Natural killer cell (primary cell): ENCODE results near the gene GRB2. TPM values are rescaled to one million over a fixed set of nuclear protein-coding genes. Genes with fewer than 3 reads are reported as not detected.
"Not testable (repeated sequence)": the region's sequence is repeated elsewhere in the genome, so short reads cannot be mapped to it uniquely, and the experiment has no call there.

ENCODE experiments used
- ATAC-seq, 3 donors: fragments of 150-1000 bp in 2 of 3; fragments of 200-7000 bp in 1 of 3; cut with Tn5 transposase; 1 replicate in 1 of 3; 2 replicates in 2 of 3; pipeline ENCODE4 v1.10.0; 2021; ENCODE audit warnings: mild to moderate bottlenecking in 2 of 3, moderate library complexity in 2 of 3
- DNase-seq, 2 donors: peaks; one replicate each; pipeline versions ENCODE4 v3.0.0 to v3.0.0-alpha.2; 2013 to 2021; ENCODE audit warnings: mixed read lengths in 1 of 2
- H3K27ac ChIP-seq: one replicate; pipeline ENCODE4 v1.5.1; 2013; ENCODE audit warnings: mild to moderate bottlenecking, low read length
- H3K27me3 ChIP-seq: one replicate; pipeline ENCODE4 v1.6.1; 2013; ENCODE audit warnings: low read length; ENCODE audit not compliant: control insufficient read depth, insufficient read depth
- H3K36me3 ChIP-seq: one replicate; pipeline ENCODE4 v1.6.1; 2013; ENCODE audit warnings: low read length; ENCODE audit not compliant: control insufficient read depth, insufficient read depth
- H3K4me1 ChIP-seq: one replicate; pipeline ENCODE4 v1.6.1; 2013; ENCODE audit warnings: low read length; ENCODE audit not compliant: control insufficient read depth, insufficient read depth
- H3K4me3 ChIP-seq: one replicate; pipeline ENCODE4 v1.5.1; 2013; ENCODE audit warnings: low read length
- H3K9me3 ChIP-seq: one replicate; pipeline ENCODE4 v1.6.1; 2013; ENCODE audit warnings: low read length; ENCODE audit not compliant: control insufficient read depth, insufficient read depth
- H3K27ac Mint-ChIP-seq, 2 donors: one replicate each; pipeline ENCODE4 v1.8.0; 2022; ENCODE audit warnings: mild to moderate bottlenecking in 2 of 2, mixed read lengths in 2 of 2, moderate library complexity in 1 of 2
- H3K27me3 Mint-ChIP-seq, 2 donors: one replicate each; pipeline ENCODE4 v1.8.0; 2022; ENCODE audit warnings: low read depth in 2 of 2, mixed read lengths in 2 of 2
- H3K36me3 Mint-ChIP-seq: one replicate; pipeline ENCODE4 v1.8.0; 2022; ENCODE audit warnings: mixed read lengths
- H3K4me1 Mint-ChIP-seq, 2 donors: one replicate each; pipeline ENCODE4 v1.8.0; 2022; ENCODE audit warnings: mixed read lengths in 2 of 2
- H3K4me3 Mint-ChIP-seq: one replicate; pipeline ENCODE4 v1.8.0; 2022; ENCODE audit warnings: mild to moderate bottlenecking, moderate library complexity, mixed read lengths
- H3K9me3 Mint-ChIP-seq, 2 donors: one replicate each; pipeline ENCODE4 v1.8.0; 2022; ENCODE audit warnings: mixed read lengths in 2 of 2
- WGBS: methylation state at CpG from one replicate; pipeline ENCODE4 v1.1.7; 2013; ENCODE audit warnings: missing lambda C conversion rate; ENCODE audit not compliant: insufficient coverage; 5-methylcytosine and 5-hydroxymethylcytosine counted together
- intact Hi-C: fragments of 100-400 bp; cut with micrococcal nuclease; formaldehyde crosslinking; loops from one replicate; pipeline ENCODE4 v1.14.2; 2022
- total RNA-seq, 4 donors: library from RNA; stranded (reverse); fragments of 120-200 nt in 1 of 4; gene quantifications; one replicate each; pipeline versions ENCODE4 v1.2.3 to v1.2.4, GENCODE V29; 2013 to 2022
- TF ChIP-seq, protein P1 (sequence below): fragments of 200-600 bp; IDR thresholded peaks from one replicate; pipeline ENCODE4 v1.8.0; 2022; ENCODE audit warnings: antibody characterized with exemption

Gene GRB2
- total RNA-seq, 3 donors from 2014 or later (not counting 1 experiment from before 2014, with no cell fraction given), result 115 to 142 (median 116) TPM

DNA sequence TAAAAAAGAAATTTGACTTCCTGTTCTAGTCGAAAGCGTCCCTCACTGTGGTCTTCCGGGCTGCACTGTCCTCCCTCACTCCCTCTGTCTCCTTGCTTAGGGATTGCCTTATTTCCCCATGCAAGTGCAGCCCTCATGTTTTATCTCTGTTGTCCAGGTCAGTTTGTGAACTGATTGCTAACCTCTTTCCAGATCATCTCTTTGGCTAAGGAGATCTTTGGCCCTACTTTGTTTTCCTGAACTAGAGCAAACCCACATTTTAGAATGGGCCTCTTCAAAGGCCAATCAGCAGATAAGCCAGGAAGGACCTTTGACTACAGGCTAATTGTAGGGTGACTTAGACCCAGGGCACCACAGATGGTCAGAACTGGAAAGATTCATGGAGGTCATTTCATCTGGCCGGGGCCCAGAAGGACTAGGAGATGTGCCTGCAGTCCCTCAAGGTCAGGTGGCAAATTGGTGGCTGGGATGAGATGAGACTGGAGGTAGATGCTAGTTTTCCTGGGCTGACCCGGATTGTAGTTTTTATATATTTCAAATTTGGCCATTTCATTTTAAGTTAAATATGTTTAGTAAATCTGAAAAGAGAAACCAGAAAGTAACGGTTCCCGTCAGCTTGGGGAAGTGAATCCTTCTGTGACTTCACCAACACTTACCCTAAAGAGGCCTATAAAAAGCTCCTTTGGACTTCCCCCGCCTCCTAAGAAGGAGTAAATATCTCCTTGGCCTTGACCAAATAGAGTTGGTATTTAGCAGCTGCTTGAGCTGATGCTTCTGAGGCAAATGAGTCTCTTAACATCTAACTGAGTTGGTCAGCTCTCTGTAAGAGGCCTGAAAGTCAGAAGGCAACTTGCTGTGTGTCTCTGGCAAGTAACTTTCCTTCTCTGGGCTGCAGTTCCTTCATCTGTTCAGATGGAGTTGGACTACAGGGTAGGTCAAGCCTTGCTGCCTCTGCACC is 110.0 kb downstream of the GRB2 start:
- Mint-ChIP-seq H3K27me3 (no peaks in the 10 kb centered on the region), H3K36me3 (no peaks in the 10 kb centered on the region), H3K4me1 (no peaks in the 10 kb centered on the region), H3K27ac (peak overlapping the region in 1 of 2 donors; percentile 61), H3K9me3 (no peaks in the 10 kb centered on the region), H3K4me3 (no peak overlapping the region)
- 54% methylated on average over 6 of the region's 8 CpGs for WGBS
- Histone ChIP-seq H3K9me3 (no peaks in the 10 kb centered on the region), H3K27me3 (no peaks in the 10 kb centered on the region), H3K4me1 (peaks cover 39% of the 10 kb centered on the region), H3K27ac (peak overlapping the region; percentile 90), H3K4me3 (no peak overlapping the region), H3K36me3 (no peaks in the 10 kb centered on the region)
- TF ChIP-seq, protein P1, sequence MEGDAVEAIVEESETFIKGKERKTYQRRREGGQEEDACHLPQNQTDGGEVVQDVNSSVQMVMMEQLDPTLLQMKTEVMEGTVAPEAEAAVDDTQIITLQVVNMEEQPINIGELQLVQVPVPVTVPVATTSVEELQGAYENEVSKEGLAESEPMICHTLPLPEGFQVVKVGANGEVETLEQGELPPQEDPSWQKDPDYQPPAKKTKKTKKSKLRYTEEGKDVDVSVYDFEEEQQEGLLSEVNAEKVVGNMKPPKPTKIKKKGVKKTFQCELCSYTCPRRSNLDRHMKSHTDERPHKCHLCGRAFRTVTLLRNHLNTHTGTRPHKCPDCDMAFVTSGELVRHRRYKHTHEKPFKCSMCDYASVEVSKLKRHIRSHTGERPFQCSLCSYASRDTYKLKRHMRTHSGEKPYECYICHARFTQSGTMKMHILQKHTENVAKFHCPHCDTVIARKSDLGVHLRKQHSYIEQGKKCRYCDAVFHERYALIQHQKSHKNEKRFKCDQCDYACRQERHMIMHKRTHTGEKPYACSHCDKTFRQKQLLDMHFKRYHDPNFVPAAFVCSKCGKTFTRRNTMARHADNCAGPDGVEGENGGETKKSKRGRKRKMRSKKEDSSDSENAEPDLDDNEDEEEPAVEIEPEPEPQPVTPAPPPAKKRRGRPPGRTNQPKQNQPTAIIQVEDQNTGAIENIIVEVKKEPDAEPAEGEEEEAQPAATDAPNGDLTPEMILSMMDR, result no peak
- DNase-seq (no peak), ATAC-seq (peak in 2 of 3 donors; percentile 38 to 53)
- intact Hi-C loops, result no loop called here

DNA sequence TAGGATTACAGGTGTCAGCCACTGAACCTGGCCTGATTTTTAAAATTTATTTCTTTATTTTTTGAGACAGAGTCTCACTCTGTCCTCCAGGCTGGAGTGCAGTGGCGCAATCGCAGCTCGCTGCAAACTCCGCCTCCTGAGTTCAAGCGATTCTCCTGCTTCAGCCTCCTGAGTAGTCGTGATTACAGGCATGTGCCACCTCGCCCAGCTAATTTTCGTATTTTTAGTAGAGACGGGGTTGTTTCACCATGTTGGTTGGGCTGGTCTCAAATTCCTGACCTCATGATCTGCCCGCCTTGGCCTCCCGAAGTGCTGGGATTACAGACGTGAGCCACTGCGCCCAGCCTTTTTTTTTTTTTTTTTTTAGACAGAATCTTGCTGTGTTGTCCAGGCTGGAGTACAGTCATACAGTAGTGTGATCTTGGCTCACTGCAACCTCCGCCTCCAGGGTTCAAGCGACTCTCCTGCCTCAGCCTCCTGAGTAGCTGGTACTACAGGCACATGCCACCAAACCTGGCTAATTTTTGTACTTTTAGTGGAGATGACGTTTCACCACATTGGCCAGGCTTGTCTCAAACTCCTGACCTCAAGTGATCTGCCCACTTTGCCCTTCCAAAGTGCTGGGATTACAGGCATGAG is 112.5 kb downstream of the GRB2 start:
- H3K9me3 ChIP-seq, DNase-seq, H3K4me3 Mint-ChIP-seq, H3K36me3 ChIP-seq, H3K27me3 Mint-ChIP-seq, H3K4me3 ChIP-seq, H3K27ac ChIP-seq, H3K27ac Mint-ChIP-seq, H3K27me3 ChIP-seq, H3K9me3 Mint-ChIP-seq, ATAC-seq, intact Hi-C loops, H3K36me3 Mint-ChIP-seq: not testable (repeated sequence)
- H3K4me1 Mint-ChIP-seq, result peaks cover 15 to 18% of the 10 kb centered on the region in 2 donors
- peaks cover 45% of the 10 kb centered on the region for H3K4me1 ChIP-seq
- WGBS, result 81% methylated on average over 16 of the region's 16 CpGs

DNA sequence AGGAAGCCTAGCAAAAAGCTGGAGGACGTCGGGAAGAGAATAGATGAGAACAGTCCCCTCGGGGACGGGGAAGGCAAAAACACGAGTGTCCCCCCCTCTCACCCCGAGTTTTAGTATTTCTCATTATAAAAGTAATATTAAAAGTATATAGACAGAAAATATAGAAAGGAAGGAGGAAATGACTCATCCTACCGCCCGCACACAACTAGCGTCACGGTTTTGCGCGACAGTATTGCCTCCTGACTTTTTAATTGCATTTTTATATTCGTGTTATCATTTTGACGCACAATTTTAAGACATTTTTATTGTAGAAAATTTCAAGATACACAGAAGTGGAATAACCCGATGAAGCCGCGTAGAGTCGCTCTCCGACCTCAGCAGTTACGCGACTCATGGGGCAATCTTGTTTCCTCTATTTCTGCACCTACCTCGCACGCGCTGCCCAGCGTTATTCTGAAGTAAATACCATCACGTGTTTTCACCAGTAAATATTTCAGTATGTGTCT is 115.6 kb downstream of the GRB2 start:
- Mint-ChIP-seq H3K36me3 (no peaks in the 10 kb centered on the region), H3K4me3 (peak overlapping the region; percentile 100), H3K27ac (peak overlapping the region; percentile 100), H3K9me3 (no peaks in the 10 kb centered on the region), H3K27me3 (no peaks in the 10 kb centered on the region), H3K4me1 (peaks cover 15 to 19% of the 10 kb centered on the region in 2 donors)
- H3K36me3 ChIP-seq, result peaks cover 5% of the 10 kb centered on the region
- TF ChIP-seq, protein P1, result no peak
- H3K4me1 ChIP-seq, result peaks cover 20% of the 10 kb centered on the region
- DNase-seq, result peak in 1 of 2 donors; percentile 86
- intact Hi-C loops, result loop anchor here (1.0 to 5.0 kb wide), 7 partner anchors 19 to 565 kb away; partner anchors contain the start of genes CASKIN2, GGA3, GRB2 and MIF4GD
- no peaks in the 10 kb centered on the region for H3K9me3 ChIP-seq
- under 1% methylated on average over 22 of the region's 26 CpGs for WGBS
- peak; percentile 31 to 45 (median 34) for ATAC-seq
- peak overlapping the region; percentile 56 for H3K4me3 ChIP-seq
- no peaks in the 10 kb centered on the region for H3K27me3 ChIP-seq
- peak overlapping the region; percentile 85 for H3K27ac ChIP-seq
